ENCODE results near the gene TMEM26.

DNA sequence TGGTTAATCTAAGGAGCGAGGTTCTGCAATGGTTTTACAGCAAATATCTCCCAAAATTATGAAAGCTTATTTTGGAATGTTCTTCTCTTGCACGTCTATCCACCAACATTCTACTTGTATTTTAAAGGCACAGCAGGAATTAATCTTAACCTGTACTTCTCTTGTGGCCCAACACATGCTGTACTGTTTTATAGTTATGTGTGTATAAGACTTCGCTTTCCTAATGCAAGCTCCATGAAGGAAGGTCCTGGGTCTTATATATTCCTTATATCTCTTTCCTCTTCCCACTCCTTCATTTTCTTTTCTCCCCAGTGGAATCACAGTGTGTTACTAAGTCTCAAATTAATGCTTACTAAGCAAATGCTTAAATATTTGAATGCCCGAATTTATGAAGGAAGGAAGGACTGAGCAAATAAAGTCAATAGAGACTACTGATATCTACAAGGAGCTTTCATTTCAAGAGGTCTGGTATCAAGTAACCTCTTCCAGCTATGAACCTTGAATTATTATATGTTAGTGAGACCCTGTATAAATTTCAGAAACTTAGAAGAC is 14.0 kb downstream of the TMEM26 start:
- TF ChIP-seq CTCF (IDR thresholded peaks at IDR 0.05) (no peak), POLR2A (IDR thresholded peaks at IDR 0.05) (no peak)

Data from heart left ventricle (tissue), 13 donors.